Measurements from ENCODE around the gene MYO5C. TPM values are rescaled to one million over a fixed set of nuclear protein-coding genes. Genes with fewer than 3 reads are reported as not detected.

MYO5C gene
- total and polyA plus RNA-seq, 2 of the 13 experiments (the other 11 are each of a cell fraction or from before 2014, with no cell fraction given), result 15.7 to 23.7 TPM

GRCh38 chr15:52181938-52182780 is 113.4 kb downstream of the MYO5C start (continued):
- TF ChIP-seq, protein P1, sequence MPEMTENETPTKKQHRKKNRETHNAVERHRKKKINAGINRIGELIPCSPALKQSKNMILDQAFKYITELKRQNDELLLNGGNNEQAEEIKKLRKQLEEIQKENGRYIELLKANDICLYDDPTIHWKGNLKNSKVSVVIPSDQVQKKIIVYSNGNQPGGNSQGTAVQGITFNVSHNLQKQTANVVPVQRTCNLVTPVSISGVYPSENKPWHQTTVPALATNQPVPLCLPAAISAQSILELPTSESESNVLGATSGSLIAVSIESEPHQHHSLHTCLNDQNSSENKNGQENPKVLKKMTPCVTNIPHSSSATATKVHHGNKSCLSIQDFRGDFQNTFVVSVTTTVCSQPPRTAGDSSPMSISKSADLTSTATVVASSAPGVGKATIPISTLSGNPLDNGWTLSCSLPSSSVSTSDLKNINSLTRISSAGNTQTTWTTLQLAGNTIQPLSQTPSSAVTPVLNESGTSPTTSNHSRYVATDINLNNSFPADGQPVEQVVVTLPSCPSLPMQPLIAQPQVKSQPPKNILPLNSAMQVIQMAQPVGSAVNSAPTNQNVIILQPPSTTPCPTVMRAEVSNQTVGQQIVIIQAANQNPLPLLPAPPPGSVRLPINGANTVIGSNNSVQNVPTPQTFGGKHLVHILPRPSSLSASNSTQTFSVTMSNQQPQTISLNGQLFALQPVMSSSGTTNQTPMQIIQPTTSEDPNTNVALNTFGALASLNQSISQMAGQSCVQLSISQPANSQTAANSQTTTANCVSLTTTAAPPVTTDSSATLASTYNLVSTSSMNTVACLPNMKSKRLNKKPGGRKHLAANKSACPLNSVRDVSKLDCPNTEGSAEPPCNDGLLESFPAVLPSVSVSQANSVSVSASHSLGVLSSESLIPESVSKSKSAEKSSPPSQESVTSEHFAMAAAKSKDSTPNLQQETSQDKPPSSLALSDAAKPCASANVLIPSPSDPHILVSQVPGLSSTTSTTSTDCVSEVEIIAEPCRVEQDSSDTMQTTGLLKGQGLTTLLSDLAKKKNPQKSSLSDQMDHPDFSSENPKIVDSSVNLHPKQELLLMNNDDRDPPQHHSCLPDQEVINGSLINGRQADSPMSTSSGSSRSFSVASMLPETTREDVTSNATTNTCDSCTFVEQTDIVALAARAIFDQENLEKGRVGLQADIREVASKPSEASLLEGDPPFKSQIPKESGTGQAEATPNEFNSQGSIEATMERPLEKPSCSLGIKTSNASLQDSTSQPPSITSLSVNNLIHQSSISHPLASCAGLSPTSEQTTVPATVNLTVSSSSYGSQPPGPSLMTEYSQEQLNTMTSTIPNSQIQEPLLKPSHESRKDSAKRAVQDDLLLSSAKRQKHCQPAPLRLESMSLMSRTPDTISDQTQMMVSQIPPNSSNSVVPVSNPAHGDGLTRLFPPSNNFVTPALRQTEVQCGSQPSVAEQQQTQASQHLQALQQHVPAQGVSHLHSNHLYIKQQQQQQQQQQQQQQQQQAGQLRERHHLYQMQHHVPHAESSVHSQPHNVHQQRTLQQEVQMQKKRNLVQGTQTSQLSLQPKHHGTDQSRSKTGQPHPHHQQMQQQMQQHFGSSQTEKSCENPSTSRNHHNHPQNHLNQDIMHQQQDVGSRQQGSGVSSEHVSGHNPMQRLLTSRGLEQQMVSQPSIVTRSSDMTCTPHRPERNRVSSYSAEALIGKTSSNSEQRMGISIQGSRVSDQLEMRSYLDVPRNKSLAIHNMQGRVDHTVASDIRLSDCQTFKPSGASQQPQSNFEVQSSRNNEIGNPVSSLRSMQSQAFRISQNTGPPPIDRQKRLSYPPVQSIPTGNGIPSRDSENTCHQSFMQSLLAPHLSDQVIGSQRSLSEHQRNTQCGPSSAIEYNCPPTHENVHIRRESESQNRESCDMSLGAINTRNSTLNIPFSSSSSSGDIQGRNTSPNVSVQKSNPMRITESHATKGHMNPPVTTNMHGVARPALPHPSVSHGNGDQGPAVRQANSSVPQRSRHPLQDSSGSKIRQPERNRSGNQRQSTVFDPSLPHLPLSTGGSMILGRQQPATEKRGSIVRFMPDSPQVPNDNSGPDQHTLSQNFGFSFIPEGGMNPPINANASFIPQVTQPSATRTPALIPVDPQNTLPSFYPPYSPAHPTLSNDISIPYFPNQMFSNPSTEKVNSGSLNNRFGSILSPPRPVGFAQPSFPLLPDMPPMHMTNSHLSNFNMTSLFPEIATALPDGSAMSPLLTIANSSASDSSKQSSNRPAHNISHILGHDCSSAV (CRISPR knock-in tag; IDR thresholded peaks at IDR 0.05; ENCODE audit: borderline replicate concordance), result no peak
- TF ChIP-seq TARDBP (CRISPR knock-in tag; IDR thresholded peaks at IDR 0.05) (no peak), BRD4 (CRISPR knock-in tag; IDR thresholded peaks at IDR 0.05) (no peak), RXRB (CRISPR knock-in tag; IDR thresholded peaks at IDR 0.05; ENCODE audit: borderline replicate concordance) (peak; percentile 22; the same call in 1 of the 2 replicates), MATR3 (CRISPR knock-in tag; IDR thresholded peaks at IDR 0.05) (no peak), ZNF275 (CRISPR knock-in tag; IDR thresholded peaks at IDR 0.05; ENCODE audit: borderline replicate concordance) (no peak), SALL1 (CRISPR knock-in tag; IDR thresholded peaks at IDR 0.05) (peak; percentile 31; the same call in 1 of the 2 replicates), ZNF124 (CRISPR knock-in tag; IDR thresholded peaks at IDR 0.05) (no peak)
- TF ChIP-seq, protein P2, sequence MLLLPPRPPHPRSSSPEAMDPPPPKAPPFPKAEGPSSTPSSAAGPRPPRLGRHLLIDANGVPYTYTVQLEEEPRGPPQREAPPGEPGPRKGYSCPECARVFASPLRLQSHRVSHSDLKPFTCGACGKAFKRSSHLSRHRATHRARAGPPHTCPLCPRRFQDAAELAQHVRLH (CRISPR knock-in tag; IDR thresholded peaks at IDR 0.05; ENCODE audit: borderline replicate concordance, low read depth), result 0 out of 2 replicates have a peak, but pooled peaks have one; percentile 35
- TF ChIP-seq, protein P3, sequence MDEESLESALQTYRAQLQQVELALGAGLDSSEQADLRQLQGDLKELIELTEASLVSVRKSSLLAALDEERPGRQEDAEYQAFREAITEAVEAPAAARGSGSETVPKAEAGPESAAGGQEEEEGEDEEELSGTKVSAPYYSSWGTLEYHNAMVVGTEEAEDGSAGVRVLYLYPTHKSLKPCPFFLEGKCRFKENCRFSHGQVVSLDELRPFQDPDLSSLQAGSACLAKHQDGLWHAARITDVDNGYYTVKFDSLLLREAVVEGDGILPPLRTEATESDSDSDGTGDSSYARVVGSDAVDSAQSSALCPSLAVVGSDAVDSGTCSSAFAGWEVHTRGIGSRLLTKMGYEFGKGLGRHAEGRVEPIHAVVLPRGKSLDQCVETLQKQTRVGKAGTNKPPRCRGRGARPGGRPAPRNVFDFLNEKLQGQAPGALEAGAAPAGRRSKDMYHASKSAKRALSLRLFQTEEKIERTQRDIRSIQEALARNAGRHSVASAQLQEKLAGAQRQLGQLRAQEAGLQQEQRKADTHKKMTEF (CRISPR knock-in tag; IDR thresholded peaks at IDR 0.05), result 0 out of 2 replicates have a peak, but pooled peaks have one; percentile 19
- TF ChIP-seq, protein P4, sequence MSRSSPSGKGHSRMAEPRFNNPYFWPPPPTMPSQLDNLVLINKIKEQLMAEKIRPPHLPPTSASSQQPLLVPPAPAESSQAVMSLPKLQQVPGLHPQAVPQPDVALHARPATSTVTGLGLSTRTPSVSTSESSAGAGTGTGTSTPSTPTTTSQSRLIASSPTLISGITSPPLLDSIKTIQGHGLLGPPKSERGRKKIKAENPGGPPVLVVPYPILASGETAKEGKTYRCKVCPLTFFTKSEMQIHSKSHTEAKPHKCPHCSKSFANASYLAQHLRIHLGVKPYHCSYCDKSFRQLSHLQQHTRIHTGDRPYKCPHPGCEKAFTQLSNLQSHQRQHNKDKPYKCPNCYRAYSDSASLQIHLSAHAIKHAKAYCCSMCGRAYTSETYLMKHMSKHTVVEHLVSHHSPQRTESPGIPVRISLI (CRISPR knock-in tag; IDR thresholded peaks at IDR 0.05; ENCODE audit: borderline replicate concordance), result no peak
- TF ChIP-seq, protein P5, sequence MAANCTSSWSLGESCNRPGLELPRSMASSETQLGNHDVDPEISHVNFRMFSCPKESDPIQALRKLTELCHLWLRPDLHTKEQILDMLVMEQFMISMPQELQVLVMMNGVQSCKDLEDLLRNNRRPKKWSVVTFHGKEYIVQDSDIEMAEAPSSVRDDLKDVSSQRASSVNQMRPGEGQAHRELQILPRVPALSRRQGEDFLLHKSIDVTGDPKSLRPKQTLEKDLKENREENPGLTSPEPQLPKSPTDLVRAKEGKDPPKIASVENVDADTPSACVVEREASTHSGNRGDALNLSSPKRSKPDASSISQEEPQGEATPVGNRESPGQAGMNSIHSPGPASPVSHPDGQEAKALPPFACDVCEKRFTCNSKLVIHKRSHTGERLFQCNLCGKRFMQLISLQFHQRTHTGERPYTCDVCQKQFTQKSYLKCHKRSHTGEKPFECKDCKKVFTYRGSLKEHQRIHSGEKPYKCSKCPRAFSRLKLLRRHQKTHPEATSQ (CRISPR knock-in tag; IDR thresholded peaks at IDR 0.05; ENCODE audit: borderline replicate concordance), result no peak
